IMR-90 (cell line): ENCODE data around the gene OMG. TPM values are rescaled to one million over a fixed set of nuclear protein-coding genes. Genes with fewer than 3 reads are reported as not detected.

Experiments
- ATAC-seq: fragments of 200-7000 bp; cut with Tn5 transposase; 2 replicates; pipeline ENCODE4 v1.9.1; 2020; ENCODE audit warnings: low read depth, mild to moderate bottlenecking, moderate library complexity
- BruUV-seq: library from RNA; stranded (reverse); fragments of 400-500 nt; replicated peaks from 2 replicates; lab custom pipeline; 2021; lab: Mats Ljungman, UMichigan
- CTCF ChIA-PET: fragments of 300-600 bp; formaldehyde crosslinking; extraction: SDS; loops from one replicate; lab custom pipeline; 2021; ENCODE audit warnings: antibody characterized with exemption; lab: Yijun Ruan, JAX
- POLR2A ChIA-PET: fragments of 300-600 bp; sonication (Branson Sonifier 250); formaldehyde crosslinking; loops from one replicate; lab custom pipeline; 2022; ENCODE audit warnings: antibody characterized with exemption; ENCODE audit not compliant: unreplicated experiment; lab: Charles Lee
- DNase-seq: peaks from one replicate; pipeline ENCODE4 v3.0.0; 2013
- H2AFZ ChIP-seq: replicated peaks from 2 replicates; pipeline ENCODE3; 2013; ENCODE audit warnings: low read length, mild to moderate bottlenecking; ENCODE audit not compliant: poor library complexity
- H2AK5ac ChIP-seq: 2 replicates; pipeline ENCODE4 v1.6.1; 2013; ENCODE audit warnings: low read depth, low read length, inconsistent platforms
- H2AK9ac ChIP-seq: replicated peaks from 2 replicates; pipeline ENCODE3; 2013; ENCODE audit warnings: mild to moderate bottlenecking, low read depth, low read length, moderate library complexity; ENCODE audit not compliant: poor library complexity
- H2BK120ac ChIP-seq: 2 replicates; pipeline ENCODE4 v1.6.1; 2013; ENCODE audit warnings: low read depth, low read length, inconsistent platforms
- H2BK15ac ChIP-seq: 3 replicates; pipeline ENCODE4 v1.6.1; 2013; ENCODE audit warnings: low read depth, low read length, inconsistent platforms
- H2BK20ac ChIP-seq: 2 replicates; pipeline ENCODE4 v1.6.1; 2013; ENCODE audit warnings: low read depth, mild to moderate bottlenecking, inconsistent platforms, low read length, moderate library complexity
- H2BK5ac ChIP-seq: 2 replicates; pipeline ENCODE4 v1.6.1; 2013; ENCODE audit warnings: mild to moderate bottlenecking, low read depth, low read length, inconsistent platforms; ENCODE audit not compliant: poor library complexity, severe bottlenecking
- H3K14ac ChIP-seq: replicated peaks from 2 replicates; pipeline ENCODE4 v1.6.1; 2013; ENCODE audit warnings: low read depth, low read length, inconsistent platforms
- H3K18ac ChIP-seq: 2 replicates; pipeline ENCODE4 v1.6.1; 2013; ENCODE audit warnings: low read depth, low read length, control low read depth
- H3K23ac ChIP-seq: 2 replicates; pipeline ENCODE4 v1.6.1; 2013; ENCODE audit warnings: low read depth, low read length, inconsistent platforms
- H3K27ac ChIP-seq: 2 replicates; pipeline ENCODE4 v1.5.1; 2013; ENCODE audit warnings: mild to moderate bottlenecking, control low read depth, low read length; ENCODE audit not compliant: insufficient read depth
- H3K27me3 ChIP-seq: 2 replicates; pipeline ENCODE4 v1.6.1; 2013; ENCODE audit warnings: low read length; ENCODE audit not compliant: control insufficient read depth, insufficient read depth
- H3K36me3 ChIP-seq: 2 replicates; pipeline ENCODE4 v1.6.1; 2013; ENCODE audit warnings: low read length, mixed read lengths; ENCODE audit not compliant: control insufficient read depth, insufficient read depth
- H3K4ac ChIP-seq: 2 replicates; pipeline ENCODE4 v1.6.1; 2013; ENCODE audit warnings: low read depth, low read length, inconsistent platforms
- H3K4me1 ChIP-seq: 2 replicates; pipeline ENCODE4 v1.6.1; 2013; ENCODE audit warnings: low read length, mixed read lengths; ENCODE audit not compliant: control insufficient read depth, insufficient read depth
- H3K4me2 ChIP-seq: 2 replicates; pipeline ENCODE4 v1.6.1; 2013; ENCODE audit warnings: low read depth, mild to moderate bottlenecking, control low read depth, low read length, moderate library complexity
- H3K4me3 ChIP-seq: 2 replicates; pipeline ENCODE4 v1.5.1; 2013; ENCODE audit warnings: low read depth, mild to moderate bottlenecking, control low read depth, low read length, moderate library complexity; ENCODE audit not compliant: insufficient read depth
- H3K56ac ChIP-seq: 2 replicates; pipeline ENCODE4 v1.6.1; 2013; ENCODE audit warnings: low read length, inconsistent platforms; ENCODE audit not compliant: insufficient read depth; ENCODE audit errors: extremely low read depth
- H3K79me1 ChIP-seq, 2 experiments: 2 replicates each; pipeline ENCODE4 v1.6.1; 2013; ENCODE audit warnings: low read length in 2 of 2, inconsistent platforms in 1 of 2, low read depth in 1 of 2
- H3K9ac ChIP-seq: 2 replicates; pipeline ENCODE4 v1.6.1; 2013; ENCODE audit warnings: low read depth, low read length, control low read depth
- H3K9me1 ChIP-seq: 2 replicates; pipeline ENCODE4 v1.6.1; 2013; ENCODE audit warnings: low read length, inconsistent platforms; ENCODE audit not compliant: insufficient read depth
- H3K9me3 ChIP-seq: 2 replicates; pipeline ENCODE4 v1.6.1; 2013; ENCODE audit warnings: low read length; ENCODE audit not compliant: control insufficient read depth, insufficient read depth
- H4K20me1 ChIP-seq: 2 replicates; pipeline ENCODE4 v1.6.1; 2013; ENCODE audit warnings: low read length, inconsistent platforms; ENCODE audit not compliant: insufficient read depth
- H4K5ac ChIP-seq: 2 replicates; pipeline ENCODE4 v1.6.1; 2013; ENCODE audit warnings: mild to moderate bottlenecking, low read depth, low read length, control low read depth
- H4K8ac ChIP-seq, 2 experiments: 2 replicates each; pipeline ENCODE4 v1.6.1; 2013; ENCODE audit warnings: low read depth in 2 of 2, low read length in 2 of 2, control low read depth in 1 of 2, inconsistent platforms in 1 of 2
- H4K91ac ChIP-seq: 2 replicates; pipeline ENCODE4 v1.6.1; 2013; ENCODE audit warnings: low read depth, low read length, inconsistent platforms; ENCODE audit not compliant: insufficient read depth
- CEBPB ChIP-seq: IDR thresholded peaks from 2 replicates; pipeline ENCODE4 v1.6.1; 2012; ENCODE audit warnings: low read depth, low read length, improper control_type of control experiment
- CHD1 ChIP-seq: IDR thresholded peaks from 2 replicates; pipeline ENCODE4 v1.6.1; 2012; ENCODE audit warnings: low read depth, low read length, improper control_type of control experiment
- POLR2A ChIP-seq: IDR thresholded peaks from 2 replicates; pipeline ENCODE4 v1.6.1; 2012; ENCODE audit warnings: mild to moderate bottlenecking, low read depth, low read length
- WGBS, 2 experiments: methylation state at CpG; one replicate each; pipeline versions ENCODE4 v1.1.5 to v1.1.7; 2013; ENCODE audit warnings: missing lambda C conversion rate in 2 of 2; ENCODE audit not compliant: insufficient read length in 1 of 2; ENCODE audit errors: extremely low coverage in 2 of 2; 5-methylcytosine and 5-hydroxymethylcytosine counted together
- dilution Hi-C: fragments of 300-500 bp; cut with HindIII; formaldehyde crosslinking; loops from one replicate; pipeline ENCODE4 v1.14.3; 2018; ENCODE audit warnings: low sequenced_read_pairs; ENCODE audit not compliant: unreplicated experiment
- in situ Hi-C: fragments of 300-500 bp; cut with MboI; formaldehyde crosslinking; loops from 3 replicates; pipeline ENCODE4 v1.14.3; 2019; ENCODE audit warnings: low sequenced_read_pairs, inconsistent platforms, mixed read lengths
- intact Hi-C: fragments of 100-400 bp; cut with micrococcal nuclease; formaldehyde crosslinking; loops from 2 replicates; pipeline ENCODE4 v1.10.0; 2022
- polyA plus RNA-seq, 3 experiments: library from polyadenylated mRNA; depleted of rRNA; stranded (reverse); fragments of >200 nt; gene quantifications; 2 replicates each; pipeline ENCODE4 v1.2.3, GENCODE V29; 2012; ENCODE audit warnings: low replicate concordance in 1 of 3
- total RNA-seq: library from RNA; depleted of rRNA; stranded (reverse); fragments of >200 nt; gene quantifications from 2 replicates; pipeline ENCODE4 v1.2.3, GENCODE V29; 2012

The OMG gene
- total and polyA plus RNA-seq, 2 of the 4 experiments (the other 2 are of a cell fraction) = 0.18 TPM; not detected in 1

GRCh38 chr17:31269036-31269577, 27.9 kb downstream of the OMG start:
- in situ Hi-C loops (no loop called here), intact Hi-C loops (loop anchor here (5.0 kb wide), 1 partner anchor 88 kb away; no protein-coding TSS in a partner anchor), dilution Hi-C loops (no loop called here)
- Histone ChIP-seq H3K9me1 (peaks cover 6% of the 10 kb centered on the region; the same call in 1 of the 2 replicates), H3K9ac (no peak overlapping the region), H3K4me1 (peaks cover 8% of the 10 kb centered on the region), H3K14ac (peak overlapping the region; percentile 24; the same call in 1 of the 2 replicates), H3K9me3 (no peaks in the 10 kb centered on the region), H4K20me1 (no peaks in the 10 kb centered on the region), H4K91ac (no peak overlapping the region), H3K56ac (no peak overlapping the region; the same call in 1 of the 2 replicates), H3K4me2 (peak overlapping the region; percentile 15; the same call in 1 of the 2 replicates), H2BK5ac (peak overlapping the region; percentile 94), H2AFZ (no peak overlapping the region), H3K27ac (peak overlapping the region; percentile 41; the same call in 1 of the 2 replicates), H3K36me3 (peaks cover 10% of the 10 kb centered on the region), H3K23ac (no peak overlapping the region), H3K4me3 (no peak overlapping the region), H3K79me1 (peaks cover 6 to 13% of the 10 kb centered on the region in 2 experiments; a peak in 3 of 4 replicates), H4K5ac (no peak overlapping the region), H3K27me3 (no peaks in the 10 kb centered on the region), H2BK20ac (peak overlapping the region; percentile 13; the same call in 1 of the 2 replicates), H3K18ac (peak overlapping the region; percentile 61; the same call in 1 of the 2 replicates), H2AK5ac (no peak overlapping the region; the same call in 1 of the 2 replicates), H3K4ac (peak overlapping the region; percentile 24; the same call in 1 of the 2 replicates), H4K8ac (peak overlapping the region in 1 of 2 experiments; percentile 4; a peak in 1 of 4 replicates), H2AK9ac (no peak overlapping the region), H2BK15ac (no peak overlapping the region), H2BK120ac (peak overlapping the region; percentile 5; the same call in 1 of the 2 replicates)
- POLR2A ChIA-PET = interaction anchor here (0.6 kb wide), 1 partner anchor 9 kb away, joined by 11 read pairs; no protein-coding TSS in a partner anchor
- ATAC-seq (no peak), DNase-seq (no peak)
- TF ChIP-seq POLR2A (no peak), CEBPB (peak; percentile 64; the same call in 1 of the 2 replicates), CHD1 (no peak)
- no CpG with 5 or more reads among the region's 2 CpGs for WGBS, 2 experiments
- BruUV-seq = no TSS peak
- CTCF ChIA-PET = interaction anchor here (0.6 to 1.2 kb wide), 4 partner anchors 17 to 75 kb away, joined by 3 to 6 read pairs (median 3); no protein-coding TSS in a partner anchor
